Liver (tissue), 9 donors: ENCODE measurements around the gene CCDC86. TPM values are rescaled to one million over a fixed set of nuclear protein-coding genes. Genes with fewer than 3 reads are reported as not detected.

Experiments used
- DNase-seq: peaks from one replicate; pipeline ENCODE4 v3.0.0-alpha.2; 2017; ENCODE audit warnings: low spot score
- H3K27ac ChIP-seq, 2 donors: one replicate each; pipeline ENCODE4 v1.7.0; 2013; ENCODE audit warnings: inconsistent platforms in 2 of 2, low read length in 2 of 2, control low read depth in 1 of 2, low read depth in 1 of 2, mild to moderate bottlenecking in 1 of 2
- H3K27me3 ChIP-seq, 4 donors: one replicate each; pipeline versions ENCODE4 v1.6.1 to v1.7.0; 2013; ENCODE audit warnings: low read length in 3 of 4, inconsistent platforms in 1 of 4, mild to moderate bottlenecking in 1 of 4, moderate library complexity in 1 of 4; ENCODE audit not compliant: control insufficient read depth in 4 of 4, insufficient read depth in 4 of 4
- H3K36me3 ChIP-seq, 4 donors: one replicate each; pipeline versions ENCODE4 v1.6.1 to v1.7.0; 2013; ENCODE audit warnings: low read length in 3 of 4, mild to moderate bottlenecking in 3 of 4, low read depth in 1 of 4, moderate library complexity in 1 of 4; ENCODE audit not compliant: control insufficient read depth in 4 of 4, insufficient read depth in 3 of 4
- H3K4me1 ChIP-seq, 4 donors: one replicate each; pipeline versions ENCODE4 v1.6.1 to v1.7.0; 2013; ENCODE audit warnings: low read length in 3 of 4, mild to moderate bottlenecking in 3 of 4, moderate library complexity in 1 of 4; ENCODE audit not compliant: control insufficient read depth in 4 of 4, insufficient read depth in 4 of 4
- H3K4me3 ChIP-seq, 3 donors: one replicate each; pipeline versions ENCODE4 v1.6.1 to v1.7.0; 2013; ENCODE audit warnings: low read length in 3 of 3, control low read depth in 1 of 3, low read depth in 1 of 3, mild to moderate bottlenecking in 1 of 3
- H3K9ac ChIP-seq, 2 donors: one replicate each; pipeline ENCODE4 v1.7.0; 2013; ENCODE audit warnings: low read length in 2 of 2, mild to moderate bottlenecking in 2 of 2, moderate library complexity in 2 of 2, control low read depth in 1 of 2, low read depth in 1 of 2
- H3K9me3 ChIP-seq, 4 donors: one replicate each; pipeline versions ENCODE4 v1.6.1 to v1.7.0; 2013; ENCODE audit warnings: low read length in 3 of 4; ENCODE audit not compliant: control insufficient read depth in 4 of 4
- EGR1 ChIP-seq, 2 donors: IDR thresholded peaks; 2 replicates each; pipeline ENCODE4 v1.6.1; 2016 to 2018; ENCODE audit warnings: antibody characterized with exemption in 2 of 2, low read depth in 2 of 2
- FOXA1 ChIP-seq: IDR thresholded peaks from 2 replicates; pipeline ENCODE4 v1.6.1; 2016; ENCODE audit warnings: antibody characterized with exemption
- FOXA2 ChIP-seq: IDR thresholded peaks from 2 replicates; pipeline ENCODE4 v1.6.1; 2016; ENCODE audit warnings: antibody characterized with exemption
- GABPA ChIP-seq, 2 donors: IDR thresholded peaks in 1 of 2; conservative IDR thresholded peaks in 1 of 2; 2 replicates each; pipeline ENCODE4 v1.6.1; 2016; ENCODE audit warnings: antibody characterized with exemption in 2 of 2, mild to moderate bottlenecking in 1 of 2, moderate library complexity in 1 of 2
- HNF4A ChIP-seq, 2 donors: conservative IDR thresholded peaks; 2 replicates each; pipeline ENCODE4 v1.6.1; 2016; ENCODE audit warnings: antibody characterized with exemption in 2 of 2, mild to moderate bottlenecking in 2 of 2
- HNF4G ChIP-seq: IDR thresholded peaks from 2 replicates; pipeline ENCODE4 v1.6.1; 2016; ENCODE audit warnings: antibody characterized with exemption
- NR2F2 ChIP-seq: IDR thresholded peaks from 2 replicates; pipeline ENCODE4 v1.6.1; 2016; ENCODE audit warnings: antibody characterized with exemption
- RAD21 ChIP-seq, 2 donors: IDR thresholded peaks; 2 replicates each; pipeline ENCODE4 v1.6.1; 2016; ENCODE audit warnings: antibody characterized with exemption in 2 of 2, mild to moderate bottlenecking in 2 of 2
- RXRA ChIP-seq, 2 donors: IDR thresholded peaks; 2 replicates each; pipeline ENCODE4 v1.6.1; 2017 to 2018; ENCODE audit warnings: antibody characterized with exemption in 2 of 2, mild to moderate bottlenecking in 1 of 2
- SP1 ChIP-seq: IDR thresholded peaks from 2 replicates; pipeline ENCODE4 v1.6.1; 2018; ENCODE audit warnings: antibody characterized with exemption, mild to moderate bottlenecking
- TAF1 ChIP-seq: conservative IDR thresholded peaks from 2 replicates; pipeline ENCODE4 v1.6.1; 2016; ENCODE audit warnings: antibody characterized with exemption, mild to moderate bottlenecking
- YY1 ChIP-seq: IDR thresholded peaks from 2 replicates; pipeline ENCODE4 v1.6.1; 2016; ENCODE audit warnings: antibody characterized with exemption, mild to moderate bottlenecking
- WGBS: extraction: QIAGEN DNeasy Blood & Tissue Kit; methylation state at CpG from one replicate; pipeline ENCODE4 v1.1.7; 2013; 5-methylcytosine and 5-hydroxymethylcytosine counted together
- polyA plus RNA-seq, 2 donors: library from polyadenylated mRNA; stranded (reverse) in 1 of 2; unstranded in 1 of 2; fragments of 200-250 nt in 1 of 2; fragments of >200 nt in 1 of 2; fragmentation: Nextera tagmentation in 1 of 2; extraction: Ambion mirVana in 1 of 2; gene quantifications; one replicate each; pipeline versions ENCODE4 v1.2.1 to v1.2.3, GENCODE V29; 2013 to 2015
- total RNA-seq, 2 donors: library from RNA; depleted of rRNA; stranded (reverse); fragments of >200 nt; gene quantifications; one replicate each; pipeline ENCODE4 v1.2.3, GENCODE V29; 2014
- TF ChIP-seq, protein P1 (sequence below): IDR thresholded peaks from 2 replicates; pipeline ENCODE4 v1.6.1; 2016; ENCODE audit warnings: antibody characterized with exemption
- TF ChIP-seq, protein P2 (sequence below): fragments of 150-350 bp; IDR thresholded peaks from 2 replicates; pipeline ENCODE4 v1.5.1; 2017; ENCODE audit warnings: improper control_type of control experiment, low read depth, low read length; ENCODE audit not compliant: missing input control
- TF ChIP-seq, protein P3 (sequence below): IDR thresholded peaks from 2 replicates; pipeline ENCODE4 v1.6.1; 2016; ENCODE audit warnings: antibody characterized with exemption
- donor health status: healthy.
- donor health status: healthy.
- donor health status: healthy.
- donor health status: healthy.
- donor health status: healthy.

The CCDC86 gene
- total and polyA plus RNA-seq, 4 donors, result 5.0 to 9.4 (median 5.7) TPM

DNA sequence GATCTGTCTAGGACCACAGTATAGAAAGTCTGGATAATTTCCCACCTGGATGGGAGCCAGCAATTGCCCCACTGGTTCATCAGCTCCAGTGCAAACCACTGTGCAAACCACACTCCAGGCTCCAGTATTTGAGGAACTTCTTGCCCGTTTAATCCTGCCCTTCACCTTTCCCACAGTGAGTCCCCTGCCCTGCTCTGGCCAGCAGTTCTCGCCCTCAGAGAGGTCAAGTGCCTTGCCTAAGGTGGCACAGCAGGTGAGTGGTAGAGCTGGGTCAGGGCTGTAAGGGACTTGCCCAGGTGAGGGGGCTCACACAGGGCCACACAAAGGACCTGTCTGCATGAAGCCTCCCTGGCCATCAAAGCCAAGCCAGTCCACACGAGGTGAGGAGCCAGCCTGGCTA, 32.7 kb upstream of the CCDC86 start:
- H3K27me3 ChIP-seq, result peaks cover 0 to 2% (median 0%) of the 10 kb centered on the region in 4 donors
- DNase-seq, result no peak
- H3K9me3 ChIP-seq, result no peaks in the 10 kb centered on the region
- H3K36me3 ChIP-seq, result no peaks in the 10 kb centered on the region
- no peak overlapping the region for H3K9ac ChIP-seq
- 68% methylated on average over 3 of the region's 3 CpGs for WGBS
- no peaks in the 10 kb centered on the region for H3K4me1 ChIP-seq
- H3K4me3 ChIP-seq, result no peak overlapping the region
- no peak overlapping the region for H3K27ac ChIP-seq
- TF ChIP-seq HNF4A (conservative IDR thresholded peaks at IDR 0.05), result no peak
- TF ChIP-seq, protein P1, sequence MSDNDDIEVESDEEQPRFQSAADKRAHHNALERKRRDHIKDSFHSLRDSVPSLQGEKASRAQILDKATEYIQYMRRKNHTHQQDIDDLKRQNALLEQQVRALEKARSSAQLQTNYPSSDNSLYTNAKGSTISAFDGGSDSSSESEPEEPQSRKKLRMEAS, result no peak
- TF ChIP-seq FOXA1, result no peak
- TF ChIP-seq, protein P2, sequence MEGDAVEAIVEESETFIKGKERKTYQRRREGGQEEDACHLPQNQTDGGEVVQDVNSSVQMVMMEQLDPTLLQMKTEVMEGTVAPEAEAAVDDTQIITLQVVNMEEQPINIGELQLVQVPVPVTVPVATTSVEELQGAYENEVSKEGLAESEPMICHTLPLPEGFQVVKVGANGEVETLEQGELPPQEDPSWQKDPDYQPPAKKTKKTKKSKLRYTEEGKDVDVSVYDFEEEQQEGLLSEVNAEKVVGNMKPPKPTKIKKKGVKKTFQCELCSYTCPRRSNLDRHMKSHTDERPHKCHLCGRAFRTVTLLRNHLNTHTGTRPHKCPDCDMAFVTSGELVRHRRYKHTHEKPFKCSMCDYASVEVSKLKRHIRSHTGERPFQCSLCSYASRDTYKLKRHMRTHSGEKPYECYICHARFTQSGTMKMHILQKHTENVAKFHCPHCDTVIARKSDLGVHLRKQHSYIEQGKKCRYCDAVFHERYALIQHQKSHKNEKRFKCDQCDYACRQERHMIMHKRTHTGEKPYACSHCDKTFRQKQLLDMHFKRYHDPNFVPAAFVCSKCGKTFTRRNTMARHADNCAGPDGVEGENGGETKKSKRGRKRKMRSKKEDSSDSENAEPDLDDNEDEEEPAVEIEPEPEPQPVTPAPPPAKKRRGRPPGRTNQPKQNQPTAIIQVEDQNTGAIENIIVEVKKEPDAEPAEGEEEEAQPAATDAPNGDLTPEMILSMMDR, result no peak
- TF ChIP-seq YY1, result no peak
- no peak for TF ChIP-seq RAD21 (IDR thresholded peaks at IDR 0.05)
- TF ChIP-seq RXRA (IDR thresholded peaks at IDR 0.05), result no peak
- no peak for TF ChIP-seq GABPA (IDR thresholded peaks at IDR 0.05 in 1 of 2, conservative IDR thresholded peaks at IDR 0.05 in 1 of 2)
- no peak for TF ChIP-seq EGR1 (IDR thresholded peaks at IDR 0.05; ENCODE audit: low read depth in 2 of 2)
- no peak for TF ChIP-seq HNF4G
- TF ChIP-seq, protein P3, sequence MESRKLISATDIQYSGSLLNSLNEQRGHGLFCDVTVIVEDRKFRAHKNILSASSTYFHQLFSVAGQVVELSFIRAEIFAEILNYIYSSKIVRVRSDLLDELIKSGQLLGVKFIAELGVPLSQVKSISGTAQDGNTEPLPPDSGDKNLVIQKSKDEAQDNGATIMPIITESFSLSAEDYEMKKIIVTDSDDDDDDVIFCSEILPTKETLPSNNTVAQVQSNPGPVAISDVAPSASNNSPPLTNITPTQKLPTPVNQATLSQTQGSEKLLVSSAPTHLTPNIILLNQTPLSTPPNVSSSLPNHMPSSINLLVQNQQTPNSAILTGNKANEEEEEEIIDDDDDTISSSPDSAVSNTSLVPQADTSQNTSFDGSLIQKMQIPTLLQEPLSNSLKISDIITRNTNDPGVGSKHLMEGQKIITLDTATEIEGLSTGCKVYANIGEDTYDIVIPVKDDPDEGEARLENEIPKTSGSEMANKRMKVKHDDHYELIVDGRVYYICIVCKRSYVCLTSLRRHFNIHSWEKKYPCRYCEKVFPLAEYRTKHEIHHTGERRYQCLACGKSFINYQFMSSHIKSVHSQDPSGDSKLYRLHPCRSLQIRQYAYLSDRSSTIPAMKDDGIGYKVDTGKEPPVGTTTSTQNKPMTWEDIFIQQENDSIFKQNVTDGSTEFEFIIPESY, result no peak
- no peak for TF ChIP-seq NR2F2

DNA sequence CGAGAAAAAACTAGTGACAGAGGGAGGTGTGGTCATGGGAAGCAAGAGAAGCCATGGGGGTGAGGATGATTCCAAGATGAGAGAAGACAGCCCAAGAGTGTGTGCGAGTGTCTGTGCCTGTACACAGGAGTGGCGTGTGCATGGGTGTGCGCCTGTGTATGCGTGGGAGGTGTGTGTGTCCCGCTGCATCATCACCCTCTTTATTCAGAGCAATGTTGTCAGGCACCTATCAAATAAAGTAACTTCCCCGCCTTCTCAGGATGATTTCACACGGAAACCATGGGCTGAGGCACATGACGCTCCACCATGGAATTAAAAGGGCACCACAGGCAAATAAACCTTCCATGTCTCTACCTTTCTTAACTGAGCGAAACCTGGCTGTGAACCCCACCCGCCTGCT, 32.2 kb upstream of the CCDC86 start:
- Histone ChIP-seq H3K4me3 (no peak overlapping the region), H3K27me3 (peaks cover 0 to 2% (median 0%) of the 10 kb centered on the region in 4 donors), H3K9ac (no peak overlapping the region), H3K9me3 (no peaks in the 10 kb centered on the region), H3K4me1 (no peaks in the 10 kb centered on the region), H3K27ac (no peak overlapping the region), H3K36me3 (no peaks in the 10 kb centered on the region)
- 92% methylated on average over 11 of the region's 11 CpGs for WGBS
- no peak for DNase-seq
- TF ChIP-seq, protein P1, result no peak
- TF ChIP-seq YY1 (no peak), RAD21 (IDR thresholded peaks at IDR 0.05) (no peak), TAF1 (no peak), SP1 (no peak), HNF4G (no peak), RXRA (IDR thresholded peaks at IDR 0.05) (no peak), FOXA2 (no peak), EGR1 (IDR thresholded peaks at IDR 0.05; ENCODE audit: low read depth in 2 of 2) (no peak), GABPA (IDR thresholded peaks at IDR 0.05 in 1 of 2, conservative IDR thresholded peaks at IDR 0.05 in 1 of 2) (no peak), HNF4A (conservative IDR thresholded peaks at IDR 0.05) (no peak)
- TF ChIP-seq, protein P3, result no peak
